K562 (cell line): ENCODE measurements around the gene SLC16A1. TPM values are rescaled to one million over a fixed set of nuclear protein-coding genes. Genes with fewer than 3 reads are reported as not detected.

Experiments
- BRD9 ChIP-seq: fragments of 450-650 bp; IDR thresholded peaks from 2 replicates; pipeline ENCODE4 v1.6.1; 2018; ENCODE audit warnings: low read depth; ENCODE audit not compliant: partially characterized antibody
- CTBP1 ChIP-seq: fragments of 450-650 bp; IDR thresholded peaks from 2 replicates; pipeline ENCODE4 v1.6.1; 2016; ENCODE audit warnings: borderline replicate concordance
- ELF2 ChIP-seq: fragments of 250-450 bp; sonication (Bioruptor Pico); IDR thresholded peaks from 2 replicates; pipeline ENCODE4 v1.5.0; 2021; ENCODE audit warnings: mild to moderate bottlenecking
- GABPB2 ChIP-seq: fragments of 250-450 bp; sonication (Bioruptor Pico); conservative IDR thresholded peaks from 2 replicates; pipeline ENCODE4 v1.5.1; 2021; ENCODE audit warnings: mild to moderate bottlenecking
- IFI16 ChIP-seq: fragments of 250-450 bp; sonication (Bioruptor Pico); IDR thresholded peaks from 2 replicates; pipeline ENCODE4 v2.1.2; 2022; ENCODE audit warnings: mild to moderate bottlenecking, inconsistent platforms
- IRF2 ChIP-seq: sonication (generic); formaldehyde crosslinking; IDR thresholded peaks from 2 replicates; pipeline ENCODE4 v1.8.1; 2022; ENCODE audit warnings: mild to moderate bottlenecking, missing genetic modification reagents
- MGA ChIP-seq: fragments of 450-650 bp; IDR thresholded peaks from 2 replicates; pipeline ENCODE4 v1.6.1; 2016; ENCODE audit warnings: mild to moderate bottlenecking, moderate library complexity
- MYNN ChIP-seq, 2 experiments: sonication (generic); formaldehyde crosslinking in 1 of 2; IDR thresholded peaks; 2 replicates each; pipeline versions ENCODE4 v1.5.0 to v1.6.1; 2016 to 2020; ENCODE audit warnings: antibody characterized with exemption in 1 of 2, missing genetic modification reagents in 1 of 2
- NFE2 ChIP-seq: IDR thresholded peaks from 2 replicates; pipeline ENCODE4 v1.6.1; 2014; ENCODE audit warnings: antibody characterized with exemption, low read depth
- SMARCA4 ChIP-seq: fragments of 450-650 bp; IDR thresholded peaks from 2 replicates; pipeline ENCODE4 v1.6.1; 2016
- ZKSCAN3 ChIP-seq: fragments of 250-450 bp; sonication (Bioruptor Pico); IDR thresholded peaks from 2 replicates; pipeline ENCODE4 v1.4.0; 2020
- ZNF174 ChIP-seq: fragments of 250-450 bp; sonication (Bioruptor Pico); IDR thresholded peaks from 2 replicates; pipeline ENCODE4 v1.4.0; 2020; ENCODE audit warnings: mild to moderate bottlenecking
- ZNF398 ChIP-seq: fragments of 250-450 bp; sonication (Bioruptor Pico); IDR thresholded peaks from 2 replicates; pipeline ENCODE4 v1.8.0; 2021; ENCODE audit warnings: moderate library complexity, mild to moderate bottlenecking, inconsistent platforms
- ZNF584 ChIP-seq: fragments of 200-800 bp; sonication (Bioruptor generic); IDR thresholded peaks from 2 replicates; pipeline ENCODE4 v1.6.1; 2016; ENCODE audit warnings: low read depth, mild to moderate bottlenecking, missing genetic modification characterization, missing compliant biosample characterization
- polyA plus RNA-seq, 8 experiments: library from polyadenylated mRNA; depleted of rRNA in 4 of 8; stranded (reverse) in 5 of 8; unstranded in 3 of 8; fragments of >200 nt; fragmentation: Nextera tagmentation in 2 of 8; fragmentation: Illumina TruSeq in 1 of 8; extraction: Ambion mirVana in 2 of 8; extraction: Trizol in 1 of 8; gene quantifications; 2 replicates each; pipeline versions ENCODE4 v1.2.1 to v1.2.3, GENCODE V29; 2011 to 2014; ENCODE audit warnings: inconsistent platforms in 1 of 8, missing spikeins in 1 of 8
- total RNA-seq, 7 experiments: library from RNA; depleted of rRNA in 6 of 7; stranded (reverse); fragments of >200 nt in 6 of 7; fragmentation: Illumina TruSeq in 2 of 7; extraction: Trizol in 2 of 7; gene quantifications; 2 replicates each; pipeline versions ENCODE4 v1.2.1 to v1.2.3, GENCODE V29; 2011 to 2021; ENCODE audit warnings: low replicate concordance in 1 of 7
- TF ChIP-seq, protein P1 (sequence below): fragments of 250-450 bp; sonication (Bioruptor Pico); IDR thresholded peaks from 2 replicates; pipeline ENCODE4 v1.8.0; 2022; ENCODE audit warnings: inconsistent platforms, mild to moderate bottlenecking, moderate library complexity, borderline replicate concordance

Gene SLC16A1
- total and polyA plus RNA-seq, 9 of the 15 experiments (the other 6 are each of a cell fraction or from before 2014, with no cell fraction given) = 73.1 to 244 (median 117) TPM

DNA sequence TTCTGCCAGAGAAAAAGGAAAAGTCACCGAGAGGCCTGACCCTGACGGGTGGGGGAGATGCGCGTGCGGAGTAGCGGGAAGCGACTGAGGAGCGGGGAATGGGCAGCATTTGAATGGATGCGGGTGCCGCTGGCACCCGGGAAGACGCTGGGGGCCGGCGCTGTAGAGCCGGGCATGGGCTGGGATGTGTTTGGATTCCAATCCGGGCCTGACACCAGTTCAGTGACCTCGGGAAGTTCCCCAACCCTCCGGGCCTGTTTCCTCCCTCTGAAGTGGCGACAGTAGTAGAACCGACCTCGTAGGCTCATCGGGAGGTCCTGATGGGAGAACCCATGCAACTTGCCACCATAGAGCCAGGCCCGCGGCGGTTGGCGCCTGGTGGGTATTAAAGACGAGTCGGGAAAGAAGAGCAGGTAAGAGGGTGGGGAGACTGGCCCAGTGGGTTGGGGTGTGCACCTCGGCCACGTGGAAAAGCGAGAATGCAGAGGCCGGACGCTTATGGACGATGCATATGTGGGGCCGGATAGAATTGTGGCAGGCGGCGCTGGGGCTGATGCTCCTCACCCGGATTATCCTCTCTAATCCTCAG is 642 bp upstream of the SLC16A1 start (continued):
- peak; percentile 83 for TF ChIP-seq MGA
- no peak for TF ChIP-seq IRF2 (CRISPR knock-in tag)
- TF ChIP-seq ZNF398 (CRISPR knock-in tag) = no peak
- no peak for TF ChIP-seq IFI16 (CRISPR knock-in tag)
- TF ChIP-seq ZNF174 (CRISPR knock-in tag) = no peak
- no peak for TF ChIP-seq ZNF584 (CRISPR knock-in tag)
- no peak for TF ChIP-seq ZKSCAN3 (CRISPR knock-in tag)
- TF ChIP-seq CTBP1 = no peak
- TF ChIP-seq SMARCA4 = no peak
- no peak for TF ChIP-seq BRD9
- no peak for TF ChIP-seq NFE2
- TF ChIP-seq GABPB2 (CRISPR knock-in tag) = no peak
- TF ChIP-seq, protein P1, sequence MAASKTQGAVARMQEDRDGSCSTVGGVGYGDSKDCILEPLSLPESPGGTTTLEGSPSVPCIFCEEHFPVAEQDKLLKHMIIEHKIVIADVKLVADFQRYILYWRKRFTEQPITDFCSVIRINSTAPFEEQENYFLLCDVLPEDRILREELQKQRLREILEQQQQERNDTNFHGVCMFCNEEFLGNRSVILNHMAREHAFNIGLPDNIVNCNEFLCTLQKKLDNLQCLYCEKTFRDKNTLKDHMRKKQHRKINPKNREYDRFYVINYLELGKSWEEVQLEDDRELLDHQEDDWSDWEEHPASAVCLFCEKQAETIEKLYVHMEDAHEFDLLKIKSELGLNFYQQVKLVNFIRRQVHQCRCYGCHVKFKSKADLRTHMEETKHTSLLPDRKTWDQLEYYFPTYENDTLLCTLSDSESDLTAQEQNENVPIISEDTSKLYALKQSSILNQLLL (CRISPR knock-in tag) = no peak
- no peak for TF ChIP-seq ELF2 (CRISPR knock-in tag)
- TF ChIP-seq MYNN (IDR thresholded peaks at IDR 0.05) = no peak
- TF ChIP-seq MYNN (CRISPR knock-in tag; IDR thresholded peaks at IDR 0.05) = no peak
